ENCODE results near the gene UBAP1L.
"Not testable (repeated sequence)": the region's sequence is repeated elsewhere in the genome, so short reads cannot be mapped to it uniquely, and the experiment has no call there.

UBAP1L gene
- 9.9 to 21.1 (median 20.1) reads per million in 3 experiments for total RNA-seq

DNA sequence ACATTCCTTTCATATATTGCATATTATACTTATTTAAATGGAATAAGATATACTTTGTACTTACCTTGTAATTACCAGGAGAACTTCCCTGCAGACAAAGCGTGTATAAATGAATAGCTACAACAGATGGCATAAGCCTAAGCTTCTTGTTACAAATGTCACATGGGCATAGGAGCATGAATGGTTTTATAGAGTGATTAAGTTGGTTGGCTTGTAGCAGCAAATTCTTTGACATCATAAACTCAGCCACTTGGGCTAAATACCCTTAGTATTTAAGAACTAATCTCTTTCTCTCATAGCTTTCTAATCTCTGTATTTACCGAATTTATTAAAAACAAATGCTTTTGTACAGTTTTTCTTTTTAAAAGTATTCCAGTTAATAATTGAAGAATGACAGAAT, at the start of gene UBAP1L:
TSS of gene UBAP1L (minus strand) at position 115 of the 400 bp plus-strand sequence. CDS start 8,985 bp downstream, outside the sequence.
- no peak for DNase-seq

DNA sequence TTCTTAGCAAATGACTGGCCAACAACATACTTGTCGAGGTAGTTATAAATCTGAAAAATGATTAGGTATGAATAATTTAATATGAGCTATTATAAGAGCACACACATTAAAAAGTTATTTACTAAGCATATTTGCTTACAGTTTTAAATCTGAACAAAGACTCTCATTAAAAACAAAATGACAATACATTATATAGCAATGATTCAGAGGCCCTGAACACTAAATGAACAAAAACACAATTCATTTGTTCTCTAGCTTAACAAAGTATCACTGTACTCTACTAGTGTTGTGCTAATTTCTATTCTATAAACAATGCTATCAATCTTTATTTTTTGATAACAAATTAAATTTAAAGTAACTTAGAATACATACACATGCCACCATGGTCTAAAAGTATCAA, 49.1 kb upstream of the UBAP1L start:
- DNase-seq = no peak

DNA sequence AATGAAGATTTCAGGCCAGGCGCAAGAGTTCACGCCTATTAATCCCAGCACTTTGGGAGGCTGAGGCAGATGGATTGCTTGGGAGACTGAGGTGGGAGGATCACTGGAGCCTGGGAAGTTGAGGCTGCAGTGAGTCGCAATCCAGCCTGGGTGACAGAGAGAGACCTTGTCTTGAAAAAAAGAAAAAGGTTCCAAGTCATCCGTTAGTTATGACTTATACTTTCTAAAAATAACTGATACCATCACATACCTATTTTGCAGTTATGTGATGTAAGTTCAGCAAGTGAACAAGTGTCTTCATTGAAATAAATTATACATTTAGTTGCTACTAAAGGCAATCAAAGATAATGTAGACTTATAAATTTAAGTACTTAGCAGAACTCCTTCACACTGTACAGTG, 48.0 kb upstream of the UBAP1L start:
- DNase-seq = no peak

DNA sequence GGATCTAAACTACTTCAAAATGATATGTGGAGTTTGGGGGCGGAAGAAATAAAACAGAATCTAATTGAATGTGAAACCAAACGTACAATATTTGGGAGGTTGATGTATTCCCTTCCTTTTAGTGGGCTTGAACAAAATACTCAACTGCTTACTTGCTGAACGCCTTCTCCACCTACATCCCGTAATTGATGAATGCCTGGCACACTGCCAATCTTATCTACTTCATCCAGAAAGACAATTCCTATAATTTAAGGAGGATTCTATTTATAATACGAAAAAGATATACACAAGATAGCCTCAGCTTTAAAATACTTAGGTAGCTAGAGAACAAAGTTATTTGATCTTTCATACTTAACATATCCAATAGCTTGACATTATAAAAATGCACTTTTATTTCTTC, 41.7 kb upstream of the UBAP1L start:
- DNase-seq = no peak

DNA sequence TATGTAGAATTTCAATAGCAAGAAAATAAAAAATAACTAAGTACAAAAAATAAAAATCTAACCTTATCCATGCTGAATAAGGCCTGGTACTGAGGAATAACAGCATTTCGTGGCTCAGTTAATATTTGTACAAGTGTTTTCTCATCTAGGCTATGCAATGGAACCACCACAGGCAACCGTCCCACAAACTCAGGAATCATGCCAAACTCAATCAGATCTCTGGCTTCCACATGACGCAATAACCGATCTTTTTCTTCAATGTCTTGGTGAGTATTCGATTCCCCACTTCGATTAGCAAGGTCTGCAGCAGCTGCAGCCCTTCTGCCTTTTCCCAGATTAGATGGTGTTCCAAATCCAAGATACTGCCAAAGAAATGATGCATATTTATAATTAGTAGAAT, 39.7 kb upstream of the UBAP1L start:
- DNase-seq = no peak

DNA sequence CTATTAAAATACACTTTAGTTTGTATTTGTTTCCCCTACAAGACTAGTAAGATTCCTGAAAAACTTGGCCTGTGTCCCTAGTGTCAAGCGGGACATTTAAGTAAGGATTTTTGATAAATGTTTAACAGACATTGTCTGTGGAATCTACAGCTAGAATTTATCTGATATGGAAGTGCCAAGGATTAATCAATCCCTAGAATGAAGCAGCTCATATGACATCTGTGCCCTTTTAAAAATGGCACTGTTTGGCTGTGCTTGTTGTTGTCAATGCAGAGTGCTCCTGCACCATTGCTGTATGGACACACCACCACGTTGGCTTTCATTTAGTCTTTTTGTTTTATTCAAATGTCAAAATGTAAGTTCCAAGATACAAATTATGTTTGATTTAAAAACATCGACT, 32.9 kb upstream of the UBAP1L start:
- DNase-seq = no peak

DNA sequence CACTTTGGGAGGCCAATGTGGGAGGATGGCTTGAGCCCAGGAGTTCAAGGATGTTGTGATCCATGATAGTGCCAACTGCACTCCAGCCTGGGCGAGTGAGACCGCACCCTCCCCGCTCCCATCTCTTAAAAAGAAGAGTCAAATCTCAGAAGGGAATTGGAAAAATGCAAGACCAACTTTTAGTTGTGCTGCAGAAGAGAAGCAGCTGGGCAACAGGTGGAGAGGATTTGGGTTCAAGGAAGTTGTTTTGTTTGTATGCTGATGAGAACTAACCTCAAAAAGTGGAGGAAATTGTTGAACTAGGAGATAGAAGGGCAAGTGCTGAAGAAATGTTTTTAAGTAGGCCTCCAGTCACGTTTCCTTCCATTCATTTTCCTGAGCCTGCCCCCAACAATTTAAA, 31.4 kb upstream of the UBAP1L start:
- no peak for DNase-seq

DNA sequence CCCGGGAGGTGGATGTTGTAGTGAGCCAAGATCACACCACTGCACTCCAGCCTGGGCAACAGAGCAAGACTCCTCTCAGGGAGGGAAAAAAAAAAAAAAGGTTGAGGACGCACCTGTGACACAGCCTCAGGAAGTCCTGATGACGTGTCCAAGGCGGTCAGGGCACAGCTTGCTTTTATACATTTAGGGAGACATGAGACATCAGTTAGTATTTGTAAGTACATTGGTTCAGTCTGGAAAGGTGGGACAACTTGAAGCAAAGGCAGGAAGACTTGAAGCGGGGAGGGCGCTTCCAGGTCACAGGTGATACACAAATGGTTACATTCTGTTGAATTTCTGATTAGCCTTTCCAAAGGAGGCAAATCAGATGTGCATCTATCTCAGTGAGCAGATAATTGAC, 23.6 kb upstream of the UBAP1L start:
- DNase-seq = not testable (repeated sequence)

DNA sequence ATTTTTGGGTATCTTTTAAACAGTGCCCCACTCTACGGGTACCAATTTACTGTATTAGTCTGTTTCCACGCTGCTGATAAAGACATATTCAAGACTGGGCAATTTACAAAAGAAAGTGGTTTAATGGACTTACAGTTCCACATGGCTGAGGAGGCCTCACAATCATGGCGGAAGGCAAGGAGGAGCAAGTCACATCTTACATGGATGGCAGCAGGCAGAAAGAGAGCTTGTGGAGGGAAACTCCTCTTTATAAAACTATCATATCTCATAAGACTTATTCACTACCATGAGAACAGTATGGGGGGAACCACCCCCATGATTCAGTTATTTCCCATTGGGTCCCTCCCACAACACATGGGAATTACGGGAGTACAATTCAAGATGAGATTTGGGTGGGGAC, 22.9 kb upstream of the UBAP1L start:
- DNase-seq = not testable (repeated sequence)

DNA sequence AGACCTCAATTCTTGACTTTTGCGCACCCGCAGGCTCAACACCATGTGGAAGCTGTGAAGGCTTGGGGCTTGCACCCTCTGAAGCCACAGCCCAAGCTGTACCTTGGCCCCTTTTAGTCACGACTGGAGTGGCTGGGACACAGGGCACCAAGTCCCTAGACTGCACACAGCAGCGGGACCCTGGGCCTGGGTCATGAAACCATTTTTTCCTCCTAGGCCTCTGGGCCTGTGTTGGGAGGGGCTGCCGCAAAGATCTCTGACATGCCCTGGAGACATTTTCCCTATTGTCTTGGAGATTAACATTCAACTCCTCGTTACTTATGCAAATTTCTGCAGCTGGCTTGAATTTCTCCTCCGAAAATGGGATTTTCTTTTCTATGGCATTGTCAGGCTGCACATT, 22.1 kb upstream of the UBAP1L start:
- DNase-seq = not testable (repeated sequence)

DNA sequence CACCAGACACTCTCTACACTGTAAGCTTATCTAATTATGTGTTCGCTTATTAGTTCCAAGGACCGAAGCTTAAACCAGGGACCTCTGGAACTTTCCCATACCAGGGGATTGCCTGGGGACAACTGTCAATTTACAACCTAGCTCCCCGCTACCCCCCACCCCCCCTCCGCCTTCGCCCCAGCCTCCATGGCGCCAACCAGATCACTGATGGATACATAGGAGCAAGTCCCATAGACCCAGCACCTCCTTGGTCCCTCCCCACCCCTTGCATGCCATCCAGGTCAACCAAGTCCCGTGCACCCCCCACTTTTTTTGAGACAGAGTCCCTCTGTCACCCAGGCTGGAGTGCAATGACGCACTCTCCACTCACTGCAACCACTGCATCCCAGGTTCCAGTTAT, 19.5 kb upstream of the UBAP1L start:
- no peak for DNase-seq

DNA sequence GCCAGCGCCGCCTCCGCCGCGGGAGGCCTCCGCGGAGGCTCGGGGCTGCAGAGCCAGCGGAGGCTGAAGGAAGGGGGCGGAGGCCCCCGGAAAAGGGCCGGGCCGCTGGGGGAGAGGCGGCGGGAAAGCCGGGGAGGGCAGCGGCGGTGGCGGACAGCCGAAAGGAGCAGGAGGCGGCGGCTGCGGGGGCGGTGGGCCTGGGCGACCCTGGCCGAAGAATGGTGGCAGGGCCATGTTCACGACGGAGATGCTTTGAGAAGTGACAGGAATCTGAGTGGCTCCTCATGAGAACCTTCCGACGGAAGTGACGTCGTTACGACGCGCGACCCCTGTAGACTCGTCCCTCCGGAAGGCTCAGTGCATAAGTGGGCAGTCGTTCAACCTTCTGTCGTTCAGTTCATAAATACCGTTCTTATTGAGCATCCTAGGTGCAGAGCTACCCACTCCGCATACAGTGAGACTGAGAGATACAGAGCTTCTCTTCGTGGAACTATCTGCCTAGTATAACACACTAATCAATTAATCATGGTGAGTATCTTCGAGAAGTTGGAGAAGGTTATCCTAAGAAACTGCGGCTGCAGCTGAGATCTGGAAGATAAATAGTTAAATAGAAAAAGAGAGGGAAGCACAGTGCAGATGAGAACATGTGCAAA, 18.7 kb upstream of the UBAP1L start, which contains the start of gene PDCD7:
TSS of gene PDCD7 (minus strand) at position 261 of the 653 bp plus-strand sequence. CDS start at position 234, 27 bp downstream.
- DNase-seq = peak; percentile 81

DNA sequence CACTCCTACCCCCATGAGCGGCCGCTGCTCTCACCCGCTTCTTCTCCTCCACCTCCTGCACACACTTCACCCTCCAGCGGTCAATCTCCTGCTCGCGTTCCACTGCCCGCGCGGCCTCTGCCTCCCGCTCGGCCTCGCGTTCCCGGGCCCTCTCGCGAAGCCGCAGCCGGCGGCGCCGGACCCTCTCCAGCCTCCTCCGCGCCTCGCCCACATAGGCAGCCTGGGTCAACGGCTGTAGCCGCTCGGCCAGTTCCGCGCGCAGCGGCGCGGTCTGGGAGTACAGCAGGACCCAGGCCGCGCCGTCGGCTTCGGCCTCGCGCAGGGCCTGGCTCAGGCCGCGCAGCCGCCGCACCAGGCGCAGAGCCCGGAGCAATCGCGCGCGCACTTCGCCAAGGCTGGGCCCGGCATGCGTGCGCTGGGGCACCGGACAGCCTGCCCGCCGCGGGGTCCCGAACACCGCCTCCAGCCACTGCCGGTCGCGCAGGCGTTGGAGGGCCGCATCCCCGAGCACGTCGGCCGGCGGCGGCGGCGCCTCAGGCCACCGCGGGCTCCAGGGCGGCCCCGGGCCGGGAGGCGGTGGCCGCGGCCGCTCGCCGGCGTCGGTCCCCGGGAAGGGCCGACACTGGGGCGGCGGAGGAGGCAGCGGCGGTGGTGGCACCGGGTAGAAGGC, 18.0 kb upstream of the UBAP1L start:
- DNase-seq = peak; percentile 1

DNA sequence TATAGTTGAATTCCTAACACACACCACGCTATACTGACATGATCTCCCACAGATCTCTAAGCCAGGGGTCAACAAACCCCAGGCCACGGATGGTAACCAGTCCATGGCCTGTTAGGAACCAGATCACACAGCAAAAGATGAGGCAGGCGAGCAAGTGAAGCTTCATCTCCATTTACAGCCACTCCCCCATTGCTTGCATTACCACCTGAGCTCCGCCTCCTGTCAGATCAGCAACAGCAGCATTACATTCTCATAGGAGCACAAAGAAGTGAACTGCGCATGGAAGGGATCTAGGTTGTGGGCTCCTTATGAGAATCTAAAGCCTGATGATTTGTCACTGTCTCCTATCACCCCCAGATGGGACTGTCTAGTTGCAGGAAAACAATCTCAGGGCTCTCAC, 15.9 kb upstream of the UBAP1L start:
- no peak for DNase-seq

DNA sequence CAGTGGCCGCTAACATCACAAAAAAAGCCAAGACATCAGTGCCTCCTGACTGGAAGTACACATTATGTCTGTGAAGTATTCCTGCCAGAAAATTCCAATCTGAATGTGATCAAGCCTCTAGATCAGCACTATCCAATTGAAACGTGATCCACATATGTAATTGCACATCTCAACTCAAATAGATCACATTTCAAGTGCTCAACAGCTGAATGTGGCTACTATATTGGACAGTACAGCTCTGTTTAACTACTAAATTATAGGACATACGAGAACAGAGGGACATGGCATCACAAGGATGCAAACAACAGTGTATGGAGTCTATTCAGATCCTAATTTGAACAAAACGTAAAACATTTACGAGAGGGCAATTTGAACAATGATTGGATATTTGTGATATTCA, 542 bp upstream of the UBAP1L start:
- DNase-seq = no peak

DNA sequence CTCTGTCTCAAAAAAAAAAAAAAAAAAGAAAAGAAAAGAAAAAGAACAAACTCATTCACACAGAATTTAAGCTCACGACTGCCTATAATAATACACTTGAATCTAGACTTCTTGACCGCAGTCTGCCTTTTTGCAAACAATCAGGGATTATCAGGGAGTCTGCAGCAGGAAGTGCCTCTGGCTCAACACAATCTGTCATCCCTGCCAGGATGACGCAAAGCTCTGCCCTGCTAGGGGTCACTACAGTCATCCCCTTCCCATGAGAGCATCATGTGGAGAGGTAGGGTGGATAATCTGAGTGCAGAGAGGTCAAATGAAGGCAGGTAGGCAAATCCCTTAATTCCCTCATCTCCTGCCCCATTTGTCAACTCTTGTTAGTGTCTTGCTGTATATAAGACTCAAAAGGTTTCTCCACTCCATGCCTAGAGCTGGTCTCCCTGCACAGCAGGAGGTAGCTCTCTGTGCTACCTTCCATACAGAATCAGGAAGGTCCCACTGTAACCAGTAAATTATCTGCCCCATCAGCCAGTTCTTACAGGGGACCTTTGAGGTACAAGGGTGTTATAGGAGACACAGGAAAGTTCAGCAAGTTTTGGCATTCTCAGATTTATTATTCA, 4.2 kb downstream of the UBAP1L start:
- DNase-seq = no peak

DNA sequence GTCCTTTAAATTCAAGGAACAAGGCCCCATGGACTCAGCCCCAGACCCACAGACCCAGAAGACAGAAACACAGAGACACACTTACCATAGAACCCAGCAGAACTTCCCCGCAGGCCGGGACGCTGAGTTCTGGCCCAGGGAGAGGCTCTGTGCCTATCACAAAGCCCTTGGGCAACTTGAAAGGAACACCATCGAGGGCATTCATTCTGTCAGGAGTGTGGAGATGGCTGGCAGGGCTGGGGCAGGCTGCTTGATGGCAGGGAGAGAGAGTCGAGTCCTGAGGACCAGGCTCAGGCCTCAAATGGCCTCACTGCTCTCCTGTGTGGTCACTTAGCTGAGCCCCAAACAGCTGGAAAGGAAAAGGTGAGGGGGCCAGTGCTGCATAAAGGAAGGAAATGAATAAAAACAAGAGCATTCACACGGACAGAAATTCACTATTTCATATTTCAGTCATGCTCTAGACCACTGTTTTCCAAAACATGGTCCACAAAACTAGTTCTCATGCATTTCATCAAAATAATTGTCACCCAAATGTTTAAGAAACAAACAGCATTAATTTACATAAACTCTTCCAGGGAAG, 8.9 kb downstream of the UBAP1L start:
- DNase-seq = no peak

DNA sequence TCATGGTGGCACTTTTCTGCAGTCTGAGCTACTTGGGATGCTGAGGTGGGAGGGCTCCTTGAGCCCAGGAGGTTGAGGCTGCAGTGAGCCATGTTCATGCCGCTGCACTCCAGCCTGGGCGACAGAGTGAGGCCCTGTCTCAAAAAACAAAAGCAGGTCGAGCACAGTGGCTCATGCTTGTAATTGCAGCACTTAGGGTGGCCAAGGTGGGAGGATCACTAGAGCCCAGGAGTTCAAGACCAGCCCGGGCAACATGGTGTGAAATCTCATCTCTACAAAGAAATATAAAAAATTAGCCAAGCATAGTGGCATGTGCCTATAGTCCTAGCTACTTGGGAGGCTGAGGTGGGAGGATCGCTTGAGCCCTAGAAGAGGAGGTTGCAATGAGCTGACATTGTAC, 10.0 kb downstream of the UBAP1L start:
- no peak for DNase-seq

DNA sequence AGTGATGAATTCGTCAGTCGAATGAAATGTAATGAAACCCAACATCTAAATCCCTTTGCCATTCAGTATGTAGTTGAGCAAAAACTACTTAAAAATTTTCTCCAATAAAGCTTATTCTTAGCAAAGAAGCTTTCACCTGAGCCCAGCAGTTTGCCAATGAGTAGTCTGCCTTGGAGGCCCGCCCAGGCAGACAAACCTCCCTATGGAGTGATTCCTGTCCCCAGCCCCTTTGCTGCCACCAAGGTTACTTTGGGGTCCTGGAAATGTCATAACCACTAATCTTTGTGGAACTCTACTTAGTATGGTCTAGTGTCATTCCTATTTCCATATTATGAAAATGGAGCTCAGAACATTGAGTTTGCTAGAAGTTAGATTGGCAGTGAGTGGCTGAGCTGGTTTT, 12.1 kb downstream of the UBAP1L start:
- DNase-seq = no peak

DNA sequence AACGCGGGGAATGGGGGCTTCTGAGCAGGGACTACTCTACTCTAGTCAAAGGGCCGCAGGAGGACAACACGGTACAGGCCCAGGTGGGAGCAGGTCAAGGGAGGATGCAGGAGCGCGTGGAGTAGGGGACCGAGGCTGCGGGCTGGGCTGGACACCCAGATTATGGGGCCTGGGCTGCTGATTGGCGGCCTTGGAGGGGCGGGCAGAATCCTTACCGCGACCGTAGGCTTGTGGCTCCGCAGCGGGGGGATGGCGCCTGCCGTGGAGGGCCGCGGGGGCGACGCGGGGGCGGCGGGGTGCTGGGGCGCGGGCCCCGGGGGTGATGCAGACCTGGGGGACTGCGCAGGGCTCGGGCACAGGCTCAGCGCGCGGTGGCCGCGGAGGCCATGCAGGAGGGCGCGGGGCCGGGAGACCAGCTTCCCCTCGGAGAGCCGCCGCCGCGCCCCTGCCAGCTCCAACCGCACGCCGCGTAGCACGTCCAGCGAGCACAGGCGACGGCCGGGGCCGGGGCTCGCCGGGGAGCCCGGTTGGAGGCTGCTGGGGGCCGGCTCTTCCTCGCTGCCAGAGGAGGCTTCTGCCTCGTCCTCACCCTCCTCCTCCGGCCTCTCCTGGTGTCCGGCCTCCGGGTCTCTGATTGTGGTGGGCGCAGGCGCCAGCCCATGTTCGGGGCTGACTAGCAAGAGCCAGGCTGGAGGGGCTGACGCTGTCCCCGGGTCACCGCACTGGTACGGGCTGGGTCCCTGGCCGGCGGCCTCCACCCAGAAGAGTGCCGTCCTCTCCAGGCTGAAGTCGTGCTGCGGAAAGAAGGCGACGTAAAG, 12.9 kb downstream of the UBAP1L start:
- no peak for DNase-seq

DNA sequence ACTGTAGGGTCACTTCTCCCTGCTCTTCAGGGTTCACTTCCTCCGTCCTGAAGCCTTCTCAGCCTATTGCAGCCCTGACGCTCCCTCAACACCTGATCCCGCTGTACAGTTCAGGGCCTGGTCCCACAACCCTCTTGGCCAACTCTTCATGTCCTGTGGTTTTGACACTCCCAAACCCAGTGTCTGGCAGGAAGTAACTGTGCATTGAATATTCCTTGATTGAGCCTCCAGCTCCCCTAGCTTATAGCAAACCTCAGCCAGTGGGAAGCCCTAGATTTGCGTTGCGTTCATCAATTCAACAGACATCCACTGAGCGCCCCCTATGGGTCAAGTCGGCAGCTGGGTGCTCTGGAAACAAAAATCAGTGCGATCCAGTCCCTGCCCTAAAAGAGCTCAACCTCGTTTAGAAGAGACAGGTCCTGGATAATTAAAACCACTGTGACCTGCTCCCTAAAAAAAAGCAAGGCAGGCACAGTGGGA, 13.5 kb downstream of the UBAP1L start:
- no peak for DNase-seq

DNA sequence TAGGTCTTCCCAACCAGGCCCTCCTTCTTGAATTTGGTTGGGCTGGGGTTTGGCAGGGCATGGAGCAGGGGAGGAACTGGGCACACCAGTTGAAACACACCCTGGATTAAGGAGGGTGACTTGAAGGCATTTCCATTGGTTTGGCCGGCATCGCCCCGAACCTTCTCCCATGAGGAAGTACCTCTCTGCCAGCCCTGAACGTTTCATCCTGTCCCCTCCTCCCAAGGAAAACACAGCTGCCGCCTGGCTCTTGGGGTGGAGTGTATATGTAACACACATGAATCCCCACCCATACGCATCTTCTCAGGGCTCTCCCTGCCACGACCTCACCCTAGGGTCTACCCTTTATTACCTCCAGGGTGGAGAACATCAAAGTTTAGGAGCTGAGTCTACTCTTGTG, 14.6 kb downstream of the UBAP1L start:
- no peak for DNase-seq

DNA sequence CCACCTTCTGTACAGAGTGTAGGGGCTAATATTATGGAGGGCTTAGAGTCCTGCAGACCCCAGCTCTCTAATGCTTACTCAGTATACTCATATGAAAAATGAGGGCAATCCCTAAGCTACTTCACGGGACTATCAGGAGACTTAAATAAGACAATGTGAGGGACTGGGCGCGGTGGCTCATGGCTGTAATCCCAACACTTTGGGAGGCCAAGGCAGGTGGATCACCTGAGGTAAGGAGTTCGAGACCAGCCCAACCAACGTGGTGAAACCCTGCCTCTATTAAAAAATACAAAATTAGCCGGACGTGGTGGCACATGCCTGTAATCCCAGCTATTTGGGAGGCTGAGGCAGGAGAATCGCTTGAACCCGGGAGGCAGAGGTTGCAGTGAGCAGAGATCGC, 15.2 kb downstream of the UBAP1L start:
- DNase-seq = not testable (repeated sequence)
